Brain microvascular endothelial cell (primary cell): ENCODE data around the gene CNOT8.
"Not testable (repeated sequence)": the region's sequence is repeated elsewhere in the genome, so short reads cannot be mapped to it uniquely, and the experiment has no call there.

Source experiments
- DNase-seq: peaks from one replicate; pipeline ENCODE4 v3.0.0-alpha.2; 2020
- H3K27ac ChIP-seq: fragments of 250-450 bp; sonication (Bioruptor Pico); 2 replicates; pipeline ENCODE4 v1.5.1; 2020; ENCODE audit warnings: mild to moderate bottlenecking, moderate library complexity
- H3K27me3 ChIP-seq: fragments of 250-450 bp; sonication (Bioruptor Pico); replicated peaks from 2 replicates; pipeline ENCODE4 v1.5.1; 2020; ENCODE audit warnings: mild to moderate bottlenecking
- H3K36me3 ChIP-seq: fragments of 250-450 bp; sonication (Bioruptor Pico); replicated peaks from 2 replicates; pipeline ENCODE4 v1.5.1; 2020; ENCODE audit warnings: mild to moderate bottlenecking
- H3K4me3 ChIP-seq: 2 replicates; pipeline ENCODE4 v1.5.1; 2011; ENCODE audit warnings: low read depth, mild to moderate bottlenecking, control low read depth, low read length, moderate library complexity
- CTCF ChIP-seq: IDR thresholded peaks from 2 replicates; pipeline ENCODE4 v1.5.1; 2011; ENCODE audit warnings: low read depth, mild to moderate bottlenecking, moderate library complexity, low read length, control low read depth, inconsistent platforms; ENCODE audit errors: missing control alignments
- in situ Hi-C: cut with HindIII; loops from 2 replicates; pipeline ENCODE4 v1.10.0; 2017; ENCODE audit warnings: low sequenced_read_pairs, low pct_ligation_motif_present

The CNOT8 gene

GRCh38 chr5:154819546-154819945 is 38.9 kb upstream of the CNOT8 start:
- in situ Hi-C loops: no loop called here

GRCh38 chr5:154820383-154820782 is 38.0 kb upstream of the CNOT8 start:
- DNase-seq: no peak
- Histone ChIP-seq H3K27ac (no peak overlapping the region), H3K4me3 (no peak overlapping the region), H3K27me3 (no peaks in the 10 kb centered on the region), H3K36me3 (peaks cover 53% of the 10 kb centered on the region)
- no peak for TF ChIP-seq CTCF
- in situ Hi-C loops: no loop called here

More at GRCh38 chr5:154819546-154819945, 38.9 kb upstream of the CNOT8 start:
- TF ChIP-seq CTCF: no peak
- no peak overlapping the region for H3K4me3 ChIP-seq
- peaks cover 60% of the 10 kb centered on the region for H3K36me3 ChIP-seq
- no peaks in the 10 kb centered on the region for H3K27me3 ChIP-seq
- H3K27ac ChIP-seq: no peak overlapping the region
- no peak for DNase-seq

GRCh38 chr5:154822896-154823295 is 35.5 kb upstream of the CNOT8 start:
- in situ Hi-C loops, H3K4me3 ChIP-seq, H3K27me3 ChIP-seq, H3K27ac ChIP-seq, DNase-seq: not testable (repeated sequence)
- peaks cover 32% of the 10 kb centered on the region for H3K36me3 ChIP-seq

GRCh38 chr5:154823605-154824004 is 34.8 kb upstream of the CNOT8 start:
- H3K27ac ChIP-seq: no peak overlapping the region
- no peak for TF ChIP-seq CTCF
- in situ Hi-C loops: no loop called here
- peaks cover 26% of the 10 kb centered on the region for H3K36me3 ChIP-seq
- H3K27me3 ChIP-seq: no peaks in the 10 kb centered on the region
- DNase-seq: no peak
- H3K4me3 ChIP-seq: no peak overlapping the region

- in situ Hi-C loops: no loop called here
- H3K4me3 ChIP-seq: no peak overlapping the region
- DNase-seq: no peak
- H3K27me3 ChIP-seq: no peaks in the 10 kb centered on the region
- TF ChIP-seq CTCF: no peak
- H3K36me3 ChIP-seq: peaks cover 23% of the 10 kb centered on the region
- H3K27ac ChIP-seq: no peak overlapping the region
Observed at GRCh38 chr5:154824070-154824469, 34.4 kb upstream of the CNOT8 start.

GRCh38 chr5:154829181-154829588 is 29.2 kb upstream of the CNOT8 start:
- no peak for TF ChIP-seq CTCF
- H3K36me3 ChIP-seq: no peaks in the 10 kb centered on the region
- in situ Hi-C loops: no loop called here
- no peak for DNase-seq
- H3K4me3 ChIP-seq: no peak overlapping the region
- no peak overlapping the region for H3K27ac ChIP-seq
- no peaks in the 10 kb centered on the region for H3K27me3 ChIP-seq
